Skeletal muscle tissue (tissue), 4 donors: Measurements from ENCODE around the gene SLAIN2. TPM values are rescaled to one million over a fixed set of nuclear protein-coding genes. Genes with fewer than 3 reads are reported as not detected.

Experiments used
- H3K27ac ChIP-seq: one replicate; pipeline ENCODE4 v1.7.0; 2013; ENCODE audit warnings: mild to moderate bottlenecking, low read depth, low read length, inconsistent platforms
- H3K27me3 ChIP-seq, 3 donors: one replicate each; pipeline ENCODE4 v1.7.0; 2013; ENCODE audit warnings: low read length in 3 of 3; ENCODE audit not compliant: control insufficient read depth in 3 of 3, insufficient read depth in 3 of 3
- H3K36me3 ChIP-seq, 3 donors: one replicate each; pipeline ENCODE4 v1.7.0; 2013; ENCODE audit warnings: low read length in 3 of 3; ENCODE audit not compliant: control insufficient read depth in 3 of 3, insufficient read depth in 3 of 3
- H3K4me1 ChIP-seq, 3 donors: one replicate each; pipeline ENCODE4 v1.7.0; 2013; ENCODE audit warnings: low read length in 3 of 3, mild to moderate bottlenecking in 3 of 3; ENCODE audit not compliant: control insufficient read depth in 3 of 3, insufficient read depth in 3 of 3
- H3K4me3 ChIP-seq, 3 donors: one replicate each; pipeline ENCODE4 v1.7.0; 2013; ENCODE audit warnings: low read length in 3 of 3
- H3K9ac ChIP-seq, 3 donors: one replicate each; pipeline ENCODE4 v1.7.0; 2013; ENCODE audit warnings: low read length in 3 of 3, mild to moderate bottlenecking in 3 of 3, moderate library complexity in 2 of 3, low read depth in 1 of 3
- H3K9me3 ChIP-seq, 3 donors: one replicate each; pipeline ENCODE4 v1.7.0; 2013; ENCODE audit warnings: low read length in 3 of 3; ENCODE audit not compliant: control insufficient read depth in 3 of 3
- total RNA-seq: library from RNA; depleted of rRNA; stranded (reverse); fragments of >200 nt; gene quantifications from one replicate; pipeline ENCODE4 v1.2.3, GENCODE V29; 2014
- donor health status: Osteomylitis.

Gene SLAIN2
- total RNA-seq, 1 donor from 2014 or later: 53.8 TPM

DNA sequence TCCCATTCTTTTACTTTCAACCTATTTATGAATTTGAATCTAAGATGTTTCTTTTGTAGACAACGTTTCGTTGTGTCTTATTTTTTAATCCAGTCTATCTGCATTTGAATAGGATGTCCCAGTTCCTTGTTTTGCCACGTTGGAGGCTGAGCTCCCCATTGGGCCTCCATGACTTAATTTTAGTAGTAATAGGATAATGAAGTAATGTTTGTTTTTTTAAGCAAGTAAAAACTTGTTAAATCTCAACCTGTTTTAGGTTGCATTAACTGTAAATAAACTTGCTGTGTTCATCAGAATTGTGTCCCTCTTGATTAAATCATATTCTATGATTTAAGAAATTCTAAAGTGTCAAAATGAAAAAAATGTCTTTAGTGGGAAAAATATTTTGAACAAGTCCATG, 25.3 kb downstream of the SLAIN2 start:
- Histone ChIP-seq H3K27me3 (no peaks in the 10 kb centered on the region), H3K4me3 (no peak overlapping the region), H3K36me3 (no peaks in the 10 kb centered on the region), H3K27ac (no peak overlapping the region), H3K9me3 (no peaks in the 10 kb centered on the region), H3K9ac (no peak overlapping the region), H3K4me1 (peaks cover 0 to 3% (median 3%) of the 10 kb centered on the region in 3 donors)

DNA sequence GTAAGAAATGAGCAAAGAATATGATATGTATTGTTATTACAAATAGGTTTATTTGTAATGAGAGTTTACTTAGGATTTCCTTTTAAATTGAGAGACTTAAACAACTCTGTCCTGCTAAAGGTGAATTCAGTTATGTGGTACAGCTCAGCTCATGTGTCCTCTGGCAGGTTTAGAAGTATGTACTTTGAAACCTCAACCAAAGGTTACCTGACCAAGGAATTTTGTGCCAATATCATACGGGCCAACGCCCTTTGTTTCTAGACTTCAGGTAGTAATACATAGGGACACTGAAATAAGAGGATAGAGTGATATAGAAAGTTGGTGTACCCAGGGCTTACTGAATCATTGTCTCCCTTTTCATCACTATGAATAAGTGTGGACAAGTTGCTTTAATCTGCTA, 25.7 kb downstream of the SLAIN2 start:
- H3K36me3 ChIP-seq: no peaks in the 10 kb centered on the region
- H3K9ac ChIP-seq: no peak overlapping the region
- H3K4me1 ChIP-seq: peaks cover 0 to 3% (median 3%) of the 10 kb centered on the region in 3 donors
- no peaks in the 10 kb centered on the region for H3K27me3 ChIP-seq
- no peaks in the 10 kb centered on the region for H3K9me3 ChIP-seq
- H3K27ac ChIP-seq: no peak overlapping the region
- H3K4me3 ChIP-seq: no peak overlapping the region

DNA sequence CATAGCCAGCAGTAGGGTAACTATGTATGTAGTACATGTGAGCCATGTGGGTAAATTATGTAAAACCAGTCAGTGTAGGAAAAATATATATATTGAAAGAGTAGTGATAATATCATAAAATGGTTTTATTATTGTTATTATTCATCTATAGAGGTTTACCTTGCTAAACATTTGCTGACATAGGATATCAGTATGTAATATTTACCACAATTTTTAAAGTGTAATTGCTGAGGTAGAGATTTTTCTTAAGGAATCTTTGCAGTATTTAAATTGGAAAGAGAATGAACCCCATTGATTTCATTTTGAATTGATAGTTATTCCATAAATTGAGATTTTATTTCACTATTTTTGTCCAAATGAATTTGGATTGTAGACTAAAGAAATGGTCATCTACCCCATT, 27.1 kb downstream of the SLAIN2 start:
- Histone ChIP-seq H3K27me3 (no peaks in the 10 kb centered on the region), H3K4me1 (peaks cover 0 to 3% (median 3%) of the 10 kb centered on the region in 3 donors), H3K36me3 (no peaks in the 10 kb centered on the region), H3K9me3 (no peaks in the 10 kb centered on the region), H3K4me3 (no peak overlapping the region), H3K27ac (no peak overlapping the region), H3K9ac (no peak overlapping the region)

DNA sequence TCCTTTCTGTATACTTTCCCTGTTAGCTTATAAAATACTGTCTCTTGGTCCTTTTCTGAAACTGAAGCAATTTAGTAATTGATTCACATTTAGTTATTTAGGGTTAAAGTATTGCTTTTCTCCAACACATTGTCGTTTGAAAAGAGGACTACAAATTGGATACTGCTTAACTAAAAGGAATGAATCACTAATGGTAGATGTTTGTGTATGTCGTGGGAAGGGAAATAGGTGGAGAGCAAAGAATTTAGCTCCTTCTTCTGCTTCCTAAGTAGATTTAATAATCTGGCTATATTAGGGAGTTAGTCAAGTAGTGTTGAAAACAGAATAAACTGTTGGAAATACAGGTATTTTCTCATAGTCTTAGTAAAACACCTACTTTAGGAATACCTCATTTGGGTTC, 27.9 kb downstream of the SLAIN2 start:
- Histone ChIP-seq H3K27ac (no peak overlapping the region), H3K9me3 (no peaks in the 10 kb centered on the region), H3K36me3 (no peaks in the 10 kb centered on the region), H3K4me3 (no peak overlapping the region), H3K4me1 (peaks cover 0 to 3% (median 3%) of the 10 kb centered on the region in 3 donors), H3K27me3 (no peaks in the 10 kb centered on the region), H3K9ac (no peak overlapping the region)

DNA sequence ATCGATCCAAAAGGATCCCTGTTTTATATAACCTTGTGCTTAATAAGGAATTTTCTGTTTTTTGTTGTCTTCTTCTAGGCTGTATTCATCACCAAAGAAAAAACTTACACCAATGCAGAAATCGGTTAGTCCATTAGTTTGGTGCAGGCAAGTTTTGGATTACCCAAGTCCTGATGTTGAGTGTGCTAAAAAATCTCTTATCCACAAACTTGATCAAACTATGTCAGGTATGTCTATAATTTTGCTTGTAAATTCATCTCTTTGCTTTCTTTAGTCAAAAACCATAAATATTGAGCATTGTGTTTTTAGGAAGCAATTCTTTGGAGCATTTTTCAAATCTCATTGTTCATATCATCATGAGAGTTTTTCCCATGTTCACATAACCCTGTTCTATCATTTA, 28.4 kb downstream of the SLAIN2 start:
- Histone ChIP-seq H3K36me3 (no peaks in the 10 kb centered on the region), H3K27ac (no peak overlapping the region), H3K4me1 (peaks cover 0 to 3% (median 3%) of the 10 kb centered on the region in 3 donors), H3K27me3 (no peaks in the 10 kb centered on the region), H3K9me3 (no peaks in the 10 kb centered on the region), H3K9ac (no peak overlapping the region), H3K4me3 (no peak overlapping the region)

DNA sequence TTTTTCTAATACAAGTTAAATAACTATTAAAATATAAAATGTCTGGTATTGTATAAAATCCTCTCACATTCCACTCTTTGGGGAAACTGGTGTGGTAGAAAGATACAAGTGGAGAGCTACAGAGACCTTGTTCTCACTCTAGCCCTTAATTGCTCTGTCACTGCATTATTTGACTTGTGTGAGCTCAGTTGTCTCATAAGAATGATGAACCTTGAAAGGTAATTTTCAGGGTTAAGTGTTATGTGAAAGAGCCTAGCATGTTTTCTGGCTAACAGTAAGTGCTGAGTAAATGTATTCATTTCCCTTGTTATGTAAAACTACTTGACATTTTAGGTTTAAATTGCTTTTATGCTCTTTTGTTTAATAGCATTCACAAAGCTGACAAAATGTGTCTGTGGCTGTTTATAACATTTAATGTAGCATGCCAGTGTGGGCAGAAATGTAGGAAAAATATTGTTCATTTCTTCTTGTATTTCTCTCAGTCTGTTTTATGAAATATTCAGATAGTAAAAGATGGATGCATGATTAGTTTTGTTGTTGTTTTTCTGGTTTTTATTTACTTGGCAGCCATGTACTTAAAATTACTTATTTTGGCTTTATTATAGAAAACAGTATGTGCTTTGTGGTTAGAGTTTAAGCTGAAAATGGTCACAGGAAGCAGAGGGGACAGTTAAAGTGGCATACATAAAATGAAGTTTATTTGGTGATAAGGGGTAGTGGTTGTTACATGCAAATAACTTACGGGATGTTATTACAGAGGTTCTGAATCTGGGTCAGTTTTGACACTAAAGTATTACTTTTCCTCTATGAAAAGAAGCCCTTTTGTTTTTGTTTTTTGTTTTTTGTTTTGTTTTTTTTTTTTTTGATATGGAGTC, 29.2 kb downstream of the SLAIN2 start:
- H3K9me3 ChIP-seq: no peaks in the 10 kb centered on the region
- no peak overlapping the region for H3K9ac ChIP-seq
- H3K4me1 ChIP-seq: peaks cover 0 to 3% (median 3%) of the 10 kb centered on the region in 3 donors
- no peaks in the 10 kb centered on the region for H3K36me3 ChIP-seq
- H3K27ac ChIP-seq: no peak overlapping the region
- H3K27me3 ChIP-seq: no peaks in the 10 kb centered on the region
- H3K4me3 ChIP-seq: no peak overlapping the region

DNA sequence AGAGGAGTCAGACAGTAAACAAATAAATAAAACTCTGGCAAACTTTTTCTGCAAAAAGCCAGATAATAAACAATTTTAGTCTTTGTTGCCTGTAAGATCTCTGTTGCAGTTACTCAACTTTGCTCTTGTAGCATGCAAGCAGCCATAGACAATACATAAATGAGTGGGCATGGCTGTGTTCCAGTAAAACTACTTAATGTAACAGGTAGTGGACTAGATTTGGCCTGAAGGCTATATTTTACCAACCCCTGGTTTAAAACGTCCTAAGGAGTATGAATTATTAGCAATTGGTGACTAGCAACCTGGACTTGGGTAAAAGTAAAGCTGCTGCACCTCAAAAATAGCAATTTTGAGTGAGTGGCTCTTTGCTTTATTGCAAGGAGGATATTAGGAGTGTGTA, 30.9 kb downstream of the SLAIN2 start:
- Histone ChIP-seq H3K9ac (no peak overlapping the region), H3K27me3 (no peaks in the 10 kb centered on the region), H3K36me3 (no peaks in the 10 kb centered on the region), H3K27ac (no peak overlapping the region), H3K9me3 (no peaks in the 10 kb centered on the region), H3K4me1 (peaks cover 0 to 3% (median 0%) of the 10 kb centered on the region in 3 donors), H3K4me3 (no peak overlapping the region)

DNA sequence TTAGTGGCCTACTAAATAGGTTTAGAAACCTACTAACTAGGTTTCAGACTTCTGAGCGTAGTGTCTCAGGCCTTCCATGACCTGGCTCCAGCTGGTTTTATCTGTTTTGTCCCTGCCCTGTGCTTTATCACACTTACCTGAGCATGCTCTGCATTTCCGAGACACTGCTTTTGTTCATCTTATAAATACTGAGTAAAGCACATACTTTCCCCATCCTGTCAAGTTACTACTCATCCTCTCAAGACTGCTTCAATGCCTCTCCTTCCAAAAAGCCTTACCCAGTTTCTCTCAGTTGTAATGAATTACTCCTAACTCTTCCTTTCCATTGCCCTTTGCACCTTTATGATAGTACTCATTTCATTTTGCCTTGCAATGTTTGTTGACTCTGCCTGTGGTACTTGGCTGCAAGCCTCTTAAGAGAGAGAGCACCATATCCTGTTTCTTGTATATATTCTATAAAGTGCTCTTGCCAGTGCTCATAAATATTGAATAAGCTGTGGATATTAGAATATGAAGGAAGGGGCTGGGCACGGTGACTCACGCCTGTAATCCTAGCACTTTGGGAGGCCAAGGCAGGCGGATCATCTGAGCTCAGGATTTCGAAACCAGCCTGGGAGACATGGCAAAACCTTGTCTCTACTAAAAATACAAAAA, 34.4 kb downstream of the SLAIN2 start:
- Histone ChIP-seq H3K4me3 (no peak overlapping the region), H3K27ac (no peak overlapping the region), H3K9ac (no peak overlapping the region)

DNA sequence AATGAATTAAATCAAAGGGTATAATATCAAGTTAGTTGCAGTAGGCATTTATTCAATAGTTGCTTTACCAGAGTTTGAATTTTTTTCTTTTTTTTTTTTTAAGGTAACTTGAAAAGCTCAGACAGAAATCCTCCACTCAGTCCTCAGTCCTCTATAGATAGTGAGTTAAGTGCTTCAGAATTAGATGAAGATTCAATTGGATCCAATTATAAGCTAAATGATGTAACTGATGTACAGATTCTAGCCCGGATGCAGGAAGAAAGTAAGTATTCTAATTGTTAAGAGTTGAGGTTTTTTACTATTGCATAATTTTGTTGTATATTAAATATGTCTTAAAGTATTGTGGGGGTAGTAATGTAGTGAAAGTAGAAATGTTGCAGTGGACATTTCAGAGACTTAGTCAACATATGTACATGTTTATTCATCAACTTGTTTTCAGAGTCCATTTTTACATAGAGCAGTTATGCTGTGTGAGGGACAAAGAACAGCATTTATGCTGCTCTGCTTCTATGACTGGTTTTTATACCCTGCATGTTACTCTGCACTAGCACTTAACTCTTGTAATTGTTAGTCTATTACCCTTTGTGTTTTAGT, 38.4 kb downstream of the SLAIN2 start:
- no peak overlapping the region for H3K4me3 ChIP-seq
- peaks cover 4 to 8% (median 5%) of the 10 kb centered on the region in 3 donors for H3K36me3 ChIP-seq
- H3K9ac ChIP-seq: no peak overlapping the region
- peaks cover 0 to 6% (median 0%) of the 10 kb centered on the region in 3 donors for H3K4me1 ChIP-seq
- no peaks in the 10 kb centered on the region for H3K27me3 ChIP-seq
- H3K9me3 ChIP-seq: no peaks in the 10 kb centered on the region
- no peak overlapping the region for H3K27ac ChIP-seq

More for the DNA sequence above, 34.4 kb downstream of the SLAIN2 start:
- H3K4me1 ChIP-seq: peaks cover 0 to 4% (median 0%) of the 10 kb centered on the region in 3 donors
- no peaks in the 10 kb centered on the region for H3K27me3 ChIP-seq
- no peaks in the 10 kb centered on the region for H3K36me3 ChIP-seq
- H3K9me3 ChIP-seq: no peaks in the 10 kb centered on the region
